HG03469 (cell line): ENCODE results near the gene PCSK5.

ENCODE experiments used
- ATAC-seq: cut with Tn5 transposase; IDR thresholded peaks from one replicate; pipeline ENCODE4 v1.9.1; 2021; ENCODE audit warnings: mild to moderate bottlenecking, moderate library complexity, moderate number of reproducible peaks; ENCODE audit not compliant: unreplicated experiment

Gene PCSK5

GRCh38 chr9:76176171-76176570 is 285.7 kb downstream of the PCSK5 start:
- no peak for ATAC-seq

GRCh38 chr9:76177931-76178330 is 287.5 kb downstream of the PCSK5 start:
- no peak for ATAC-seq

DNA sequence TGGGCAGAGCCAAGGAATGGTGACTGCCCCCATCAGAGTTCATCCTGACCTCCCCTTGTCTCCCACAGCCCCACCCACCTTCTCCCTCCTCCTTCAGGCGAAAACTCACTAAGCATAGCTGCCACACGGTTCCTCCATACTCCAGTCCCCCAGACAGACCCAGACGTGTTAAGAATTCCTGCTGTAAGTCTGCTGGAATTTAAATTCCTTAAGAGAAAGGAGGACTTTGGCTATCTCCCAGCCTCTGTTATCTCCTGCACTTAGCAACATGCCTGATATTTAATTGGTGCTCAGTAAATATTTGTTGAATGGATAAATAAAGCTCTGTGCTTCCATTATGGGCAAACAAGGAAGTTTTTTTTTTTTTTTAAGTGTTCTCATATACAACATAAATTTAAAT is 290.1 kb downstream of the PCSK5 start:
- no peak for ATAC-seq

- ATAC-seq: no peak
Observed at GRCh38 chr9:76181020-76181641, 290.7 kb downstream of the PCSK5 start.

DNA sequence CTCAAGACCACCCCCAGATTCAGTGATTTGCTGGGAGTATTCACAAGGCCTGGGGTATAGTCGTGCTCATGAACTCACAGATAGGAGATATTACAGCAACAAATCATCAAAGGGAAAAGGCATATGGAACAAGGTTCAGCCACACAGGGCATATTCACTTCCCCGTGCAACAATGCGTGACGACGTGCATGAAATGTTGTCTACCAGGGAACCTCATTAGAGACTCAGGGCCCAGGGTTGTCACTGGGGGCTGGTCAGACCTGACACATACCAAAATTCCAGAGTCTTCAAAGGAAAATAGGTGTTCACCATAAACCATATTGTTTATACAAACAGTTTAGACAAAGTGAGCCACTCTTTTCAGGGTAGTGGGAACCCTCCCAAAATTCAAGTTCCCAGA is 291.3 kb downstream of the PCSK5 start:
- ATAC-seq: no peak

- ATAC-seq: no peak
Observed at GRCh38 chr9:76185432-76185831, 295.0 kb downstream of the PCSK5 start.

GRCh38 chr9:76188286-76188685 is 297.8 kb downstream of the PCSK5 start:
- no peak for ATAC-seq

DNA sequence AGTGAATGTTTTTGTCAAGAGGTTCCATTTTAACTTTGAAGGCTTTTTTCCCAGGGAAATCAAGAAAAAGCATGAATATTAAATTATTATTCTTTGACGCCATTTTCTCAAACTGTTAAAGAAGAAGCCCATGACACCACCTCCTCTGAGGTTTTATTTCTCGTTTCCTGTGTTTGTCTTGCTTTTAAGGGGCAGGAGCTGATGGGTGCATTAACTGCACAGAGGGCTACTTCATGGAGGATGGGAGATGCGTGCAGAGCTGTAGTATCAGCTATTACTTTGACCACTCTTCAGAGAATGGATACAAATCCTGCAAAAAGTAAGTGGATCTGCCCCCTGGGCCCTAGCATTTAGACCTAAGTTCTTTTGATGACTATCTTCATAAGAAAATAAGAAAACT is 298.4 kb downstream of the PCSK5 start:
- no peak for ATAC-seq

- ATAC-seq: no peak
Observed at GRCh38 chr9:76191493-76191892, 301.0 kb downstream of the PCSK5 start.

- ATAC-seq: no peak
Observed at GRCh38 chr9:76192013-76192412, 301.5 kb downstream of the PCSK5 start.

DNA sequence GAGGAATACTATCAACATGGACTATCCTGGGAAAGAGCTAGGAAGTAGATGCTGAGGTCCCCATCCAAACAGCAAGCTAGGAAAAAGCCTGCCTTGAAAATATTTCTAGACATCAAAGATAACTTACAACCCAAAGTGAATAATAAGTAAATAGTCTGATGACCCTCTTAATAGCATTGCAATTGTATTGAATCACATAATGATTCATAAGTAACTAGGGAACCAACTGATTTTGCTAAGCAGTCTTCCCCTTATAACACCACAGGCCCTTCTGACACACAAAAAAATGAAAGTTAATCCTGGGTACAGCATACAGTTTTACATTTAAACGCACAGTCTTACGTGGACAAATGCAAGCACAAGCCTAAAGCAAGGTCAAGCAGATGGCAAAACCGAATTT is 304.4 kb downstream of the PCSK5 start:
- no peak for ATAC-seq

DNA sequence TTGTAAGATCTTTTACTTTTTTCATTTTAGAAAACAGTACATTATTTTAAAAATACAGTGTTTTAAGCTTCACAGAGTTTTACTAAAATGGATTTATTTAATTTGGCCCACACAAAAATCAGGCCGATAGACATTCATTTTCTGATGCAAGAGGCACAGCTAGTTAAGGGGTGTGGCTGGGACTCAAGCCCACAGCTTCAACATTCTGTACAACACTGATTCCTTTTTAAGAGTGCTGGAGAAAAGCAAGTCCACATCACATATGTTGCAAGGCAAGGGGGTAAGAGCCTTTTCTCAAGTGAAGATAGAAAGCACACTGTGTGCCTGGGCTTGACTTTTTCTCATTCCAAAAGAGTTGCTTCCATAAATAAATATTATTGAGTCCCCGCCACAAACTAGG is 307.9 kb downstream of the PCSK5 start:
- ATAC-seq: no peak

- ATAC-seq: no peak
Observed at GRCh38 chr9:76200315-76200714, 309.8 kb downstream of the PCSK5 start.

DNA sequence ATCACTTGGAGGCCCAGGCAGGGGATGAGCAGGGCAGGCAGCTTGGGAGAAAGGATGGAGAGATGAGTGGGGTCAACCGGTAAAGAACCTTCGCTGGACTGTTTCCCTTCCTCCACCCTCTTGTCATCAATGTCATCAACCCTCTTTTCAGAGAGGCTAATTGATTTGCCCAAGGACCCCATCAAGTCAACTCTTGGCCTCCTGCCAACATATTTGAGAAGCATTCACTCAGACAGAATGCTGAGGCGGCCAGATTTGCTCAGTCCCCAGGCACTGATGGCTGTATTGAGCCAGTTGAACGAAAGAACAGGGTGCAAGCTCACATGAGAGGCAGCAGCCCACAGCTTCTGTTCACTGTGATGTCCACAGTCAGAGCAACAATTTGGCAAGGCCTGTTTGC is 310.3 kb downstream of the PCSK5 start:
- no peak for ATAC-seq

DNA sequence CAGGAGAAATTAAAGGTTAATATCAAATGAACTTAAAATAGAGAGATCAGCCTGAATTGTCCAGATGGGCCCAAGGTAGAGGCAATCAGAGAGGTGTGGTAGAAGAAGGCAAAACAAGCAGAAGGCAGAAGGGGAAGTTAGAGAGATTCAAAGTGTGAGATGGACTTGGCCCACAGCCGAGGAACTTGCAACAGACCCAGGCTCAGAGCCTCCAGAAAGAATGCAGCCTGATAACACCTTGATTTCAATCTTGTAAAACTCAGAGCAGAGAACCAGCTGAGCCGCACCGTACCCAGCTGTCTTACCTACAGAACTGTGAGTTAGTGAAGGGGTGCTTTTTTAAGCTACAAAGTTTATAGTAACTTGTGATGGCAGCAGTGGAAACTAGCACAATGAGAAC is 312.9 kb downstream of the PCSK5 start:
- ATAC-seq: no peak

DNA sequence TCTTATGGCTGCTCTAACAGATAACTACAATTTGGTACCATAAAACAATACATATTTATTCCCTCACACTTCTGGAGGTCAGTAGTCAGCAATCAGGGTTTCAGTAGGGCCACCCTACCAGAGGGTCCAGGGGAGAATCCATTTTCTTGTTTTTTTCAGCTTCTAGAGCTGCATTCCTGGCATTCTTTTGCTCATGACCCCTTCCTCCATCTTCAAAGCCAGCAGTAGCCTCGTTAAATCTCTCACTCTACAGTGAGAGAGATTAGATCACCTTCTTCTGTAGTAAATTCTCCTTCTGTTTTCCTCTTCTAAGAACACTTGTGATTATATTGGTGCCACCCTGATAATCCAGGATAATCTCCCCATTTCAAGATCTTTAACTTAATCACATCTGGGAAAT is 316.3 kb downstream of the PCSK5 start:
- no peak for ATAC-seq

DNA sequence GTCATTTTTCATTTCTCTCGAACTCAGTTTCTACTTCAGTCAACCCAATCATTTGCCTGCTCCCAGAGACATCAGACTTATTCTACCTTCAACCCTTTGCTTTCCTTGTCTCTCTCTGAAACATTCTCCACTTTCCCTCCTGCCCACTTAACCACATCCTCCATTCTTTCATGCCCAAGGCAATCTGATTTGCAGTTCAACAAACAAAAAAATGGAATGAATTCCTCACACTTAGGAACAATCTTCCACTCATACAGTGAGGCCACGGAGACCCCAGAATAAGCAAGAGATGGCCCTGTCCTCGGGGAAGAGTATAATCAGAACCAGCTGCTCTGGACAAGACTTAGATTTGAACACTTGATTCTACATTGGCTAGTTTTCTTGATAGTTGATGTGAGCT is 323.3 kb downstream of the PCSK5 start:
- ATAC-seq: no peak

DNA sequence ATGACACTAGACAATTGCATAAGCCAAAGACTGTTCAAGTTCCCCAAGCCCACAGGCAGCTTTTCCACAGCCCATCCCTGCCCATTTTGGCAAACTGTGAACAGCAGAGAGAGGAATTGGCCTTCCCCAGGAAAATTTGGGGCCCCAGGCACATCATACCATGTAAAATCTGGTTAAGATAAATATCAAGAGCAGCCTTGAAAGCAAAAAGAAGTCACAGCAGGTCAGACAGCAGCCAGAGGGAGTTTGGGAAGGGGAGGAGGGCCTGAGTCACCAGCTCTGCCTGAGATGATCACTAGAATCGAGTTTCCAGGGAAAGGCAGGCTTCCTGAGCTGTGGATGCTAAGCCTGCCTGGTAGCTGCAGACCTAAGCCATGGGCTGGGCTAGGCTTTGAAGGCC is 324.6 kb downstream of the PCSK5 start:
- ATAC-seq: no peak

GRCh38 chr9:76216161-76216649 is 325.7 kb downstream of the PCSK5 start:
- no peak for ATAC-seq

- no peak for ATAC-seq
Observed at GRCh38 chr9:76218117-76218885, 327.8 kb downstream of the PCSK5 start.

DNA sequence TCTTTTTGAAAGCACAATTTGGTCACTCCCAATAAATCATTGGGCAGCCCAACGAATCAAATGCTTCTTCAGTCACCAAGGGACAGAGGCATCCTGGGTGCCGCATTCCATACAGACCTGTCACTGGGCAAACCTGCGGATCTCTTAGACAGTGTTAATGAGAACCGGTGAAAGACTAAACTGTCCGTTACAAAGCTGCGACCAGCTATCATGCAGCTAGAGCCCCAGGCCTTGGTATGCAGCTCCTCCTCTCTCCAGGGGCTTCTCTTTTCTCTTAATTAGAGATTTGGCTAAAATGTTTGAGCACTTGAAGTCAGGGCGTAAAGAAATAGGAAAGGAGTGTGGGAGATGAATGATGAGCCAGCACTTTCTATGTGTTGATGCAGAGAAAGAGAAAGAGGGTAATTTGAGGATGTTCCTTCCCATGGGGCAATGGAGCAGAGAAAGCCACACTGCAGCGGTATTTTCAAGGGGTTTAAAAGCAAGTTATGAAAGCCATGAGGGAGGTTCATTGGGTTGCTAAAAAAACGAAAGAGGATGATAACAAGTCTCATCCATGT is 328.5 kb downstream of the PCSK5 start:
- ATAC-seq: no peak

DNA sequence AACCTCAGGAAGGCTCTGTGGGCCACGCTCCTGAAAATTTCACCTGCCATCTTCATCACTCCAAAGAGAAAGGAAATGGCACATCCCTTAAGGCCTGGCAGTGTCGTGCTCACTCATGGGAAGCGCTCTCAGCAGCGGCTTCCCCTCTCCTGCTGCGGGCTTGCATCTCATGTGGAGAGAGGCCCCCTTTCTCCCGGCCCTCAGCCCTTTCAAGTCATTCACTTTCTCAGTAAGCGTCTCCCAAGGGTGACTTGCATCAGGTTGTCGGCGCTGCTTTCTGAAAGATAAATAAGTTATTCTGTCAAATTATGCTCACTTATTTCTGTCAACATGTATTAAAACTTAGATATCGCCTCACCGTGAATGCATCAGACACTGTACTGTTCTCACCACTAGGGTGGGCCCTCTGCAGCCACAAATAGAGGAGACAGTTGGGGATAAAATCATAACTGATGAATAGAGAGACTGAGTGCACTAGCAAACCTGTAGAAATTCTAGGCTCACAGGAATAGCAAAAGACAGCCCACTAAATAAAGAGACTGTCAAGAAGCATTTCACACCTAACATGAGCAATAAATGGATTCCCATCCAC is 329.2 kb downstream of the PCSK5 start:
- no peak for ATAC-seq
